Neural cell (in vitro differentiated cells): ENCODE results near the gene SDK1. TPM values are rescaled to one million over a fixed set of nuclear protein-coding genes. Genes with fewer than 3 reads are reported as not detected.

Experiments used
- H2AFZ ChIP-seq: fragments of 200-600, 300-800 bp; sonication (generic), shearing (Covaris generic); 2 replicates; pipeline ENCODE4 v1.6.0; 2014; ENCODE audit warnings: low read depth, mild to moderate bottlenecking, antibody characterized with exemption, low read length, moderate library complexity
- H3F3A ChIP-seq: fragments of 200-600 bp; shearing (Covaris generic); 2 replicates; pipeline ENCODE4 v1.6.1; 2016; ENCODE audit warnings: mild to moderate bottlenecking, moderate library complexity, mixed read lengths, antibody characterized with exemption, low read length; ENCODE audit not compliant: insufficient read depth, poor library complexity, severe bottlenecking
- H3K27ac ChIP-seq: fragments of 200-600, 300-800 bp; sonication (generic), shearing (Covaris generic); 2 replicates; pipeline ENCODE4 v1.5.1; 2014; ENCODE audit warnings: mild to moderate bottlenecking, low read length, moderate library complexity
- H3K27me3 ChIP-seq: fragments of 300-800, 200-600 bp; sonication (generic), shearing (Covaris generic); 2 replicates; pipeline ENCODE4 v1.6.0; 2014; ENCODE audit warnings: mild to moderate bottlenecking, low read depth, low read length, moderate library complexity; ENCODE audit not compliant: insufficient read depth
- H3K36me3 ChIP-seq: fragments of 300-800, 200-600 bp; sonication (generic), shearing (Covaris generic); 2 replicates; pipeline ENCODE4 v1.5.1; 2014; ENCODE audit warnings: mild to moderate bottlenecking, antibody characterized with exemption, low read length, moderate library complexity; ENCODE audit not compliant: insufficient read depth
- H3K4me2 ChIP-seq: fragments of 300-800, 200-600 bp; sonication (generic), shearing (Covaris generic); 2 replicates; pipeline ENCODE4 v1.6.0; 2014; ENCODE audit warnings: mild to moderate bottlenecking, low read length
- H3K4me3 ChIP-seq: fragments of 300-800, 200-600 bp; sonication (generic), shearing (Covaris generic); 2 replicates; pipeline ENCODE4 v1.5.1; 2014; ENCODE audit warnings: mild to moderate bottlenecking, low read length, moderate library complexity
- H3K79me2 ChIP-seq: fragments of 200-600 bp; shearing (Covaris generic); replicated peaks from 2 replicates; pipeline ENCODE4 v1.6.0; 2014; ENCODE audit warnings: mild to moderate bottlenecking, low read length, moderate library complexity; ENCODE audit not compliant: insufficient read depth
- H3K9ac ChIP-seq: fragments of 300-800, 200-600 bp; sonication (generic), shearing (Covaris generic); 2 replicates; pipeline ENCODE4 v1.6.1; 2016; ENCODE audit warnings: mild to moderate bottlenecking, low read length, mixed read lengths
- H3K9me2 ChIP-seq: fragments of 200-600 bp; shearing (Covaris generic); 2 replicates; pipeline ENCODE4 v1.6.1; 2016; ENCODE audit warnings: mild to moderate bottlenecking, low read length, mixed read lengths; ENCODE audit not compliant: insufficient read depth
- H3K9me3 ChIP-seq: fragments of 200-600, 300-800 bp; sonication (generic), shearing (Covaris generic); 2 replicates; pipeline ENCODE4 v1.6.1; 2016; ENCODE audit warnings: mild to moderate bottlenecking, mixed run types, low read length, moderate library complexity, mixed read lengths
- H4K20me1 ChIP-seq: fragments of 200-600 bp; shearing (Covaris generic); 2 replicates; pipeline ENCODE4 v1.6.1; 2016; ENCODE audit warnings: mild to moderate bottlenecking, mixed run types; ENCODE audit not compliant: insufficient read depth
- CTCF ChIP-seq: fragments of 450-650 bp; IDR thresholded peaks from 2 replicates; pipeline ENCODE4 v1.5.1; 2014; ENCODE audit warnings: antibody characterized with exemption, mild to moderate bottlenecking, moderate library complexity; ENCODE audit not compliant: poor library complexity, severe bottlenecking
- EP300 ChIP-seq: fragments of 450-650 bp; conservative IDR thresholded peaks from 2 replicates; pipeline ENCODE4 v1.6.1; 2014; ENCODE audit warnings: antibody characterized with exemption, mild to moderate bottlenecking, moderate library complexity; ENCODE audit not compliant: poor library complexity, severe bottlenecking
- EZH2 ChIP-seq: fragments of 200-600, 300-800 bp; shearing (Covaris generic), sonication (generic); IDR thresholded peaks from 2 replicates; pipeline ENCODE4 v1.6.1; 2014; ENCODE audit warnings: antibody characterized with exemption, low read length, borderline replicate concordance, mild to moderate bottlenecking; ENCODE audit not compliant: insufficient read depth, poor library complexity, severe bottlenecking
- MXI1 ChIP-seq: fragments of 450-650 bp; conservative IDR thresholded peaks from 2 replicates; pipeline ENCODE4 v1.6.1; 2014; ENCODE audit warnings: antibody characterized with exemption, mild to moderate bottlenecking; ENCODE audit not compliant: poor library complexity, severe bottlenecking
- POLR2AphosphoS5 ChIP-seq: IDR thresholded peaks from 2 replicates; pipeline ENCODE4 v1.6.1; 2012
- RAD21 ChIP-seq: fragments of 450-650 bp; conservative IDR thresholded peaks from 2 replicates; pipeline ENCODE4 v1.6.1; 2014; ENCODE audit warnings: antibody characterized with exemption, mild to moderate bottlenecking, moderate library complexity
- REST ChIP-seq: IDR thresholded peaks from 2 replicates; pipeline ENCODE4 v1.6.1; 2012; ENCODE audit warnings: borderline replicate concordance
- SMC3 ChIP-seq: fragments of 450-650 bp; conservative IDR thresholded peaks from 2 replicates; pipeline ENCODE4 v1.6.1; 2014; ENCODE audit warnings: antibody characterized with exemption, mild to moderate bottlenecking, moderate library complexity; ENCODE audit not compliant: poor library complexity
- TAF1 ChIP-seq: IDR thresholded peaks from 2 replicates; pipeline ENCODE4 v1.6.1; 2012; ENCODE audit warnings: low read depth
- polyA plus RNA-seq: library from polyadenylated mRNA; depleted of rRNA; stranded (reverse); fragments of >200 nt; gene quantifications from 2 replicates; pipeline ENCODE4 v1.2.3, GENCODE V29; 2014

SDK1 gene
- polyA plus RNA-seq, 1 donor from 2014 or later, result 2.7 TPM

- Histone ChIP-seq H3K36me3 (no peaks in the 10 kb centered on the region), H3K9me3 (no peaks in the 10 kb centered on the region), H3F3A (no peaks in the 10 kb centered on the region), H3K9me2 (no peaks in the 10 kb centered on the region), H3K4me2 (no peak overlapping the region), H3K9ac (no peak overlapping the region), H3K27me3 (no peaks in the 10 kb centered on the region), H4K20me1 (no peaks in the 10 kb centered on the region), H2AFZ (no peak overlapping the region), H3K4me3 (no peak overlapping the region), H3K79me2 (no peaks in the 10 kb centered on the region), H3K27ac (no peak overlapping the region)
- TF ChIP-seq EZH2 (no peak), SMC3 (no peak), RAD21 (no peak), MXI1 (no peak), TAF1 (no peak), REST (no peak), CTCF (no peak), EP300 (no peak)
Observed at GRCh38 chr7:3973264-3973663, 672.2 kb downstream of the SDK1 start.

GRCh38 chr7:3974329-3974728 is 673.3 kb downstream of the SDK1 start:
- Histone ChIP-seq H3K79me2 (no peaks in the 10 kb centered on the region), H2AFZ (no peak overlapping the region), H3K9me3 (no peaks in the 10 kb centered on the region), H3K4me2 (no peak overlapping the region), H3K27me3 (no peaks in the 10 kb centered on the region), H3K27ac (no peak overlapping the region), H3K4me3 (no peak overlapping the region), H3F3A (no peaks in the 10 kb centered on the region), H3K36me3 (no peaks in the 10 kb centered on the region), H3K9ac (no peak overlapping the region), H3K9me2 (no peaks in the 10 kb centered on the region), H4K20me1 (no peaks in the 10 kb centered on the region)
- TF ChIP-seq SMC3, result no peak
- TF ChIP-seq REST, result no peak
- TF ChIP-seq RAD21, result no peak
- TF ChIP-seq TAF1, result no peak
- no peak for TF ChIP-seq POLR2AphosphoS5
- TF ChIP-seq MXI1, result no peak
- TF ChIP-seq EP300, result no peak
- no peak for TF ChIP-seq CTCF
- no peak for TF ChIP-seq EZH2
